ENCODE data around the gene ZMYND10. TPM values are rescaled to one million over a fixed set of nuclear protein-coding genes. Genes with fewer than 3 reads are reported as not detected.
"Not testable (repeated sequence)": the region's sequence is repeated elsewhere in the genome, so short reads cannot be mapped to it uniquely, and the experiment has no call there.

ZMYND10 gene
- total and polyA plus RNA-seq, 8 donors = 0.35 to 8.3 (median 1.3) TPM

DNA sequence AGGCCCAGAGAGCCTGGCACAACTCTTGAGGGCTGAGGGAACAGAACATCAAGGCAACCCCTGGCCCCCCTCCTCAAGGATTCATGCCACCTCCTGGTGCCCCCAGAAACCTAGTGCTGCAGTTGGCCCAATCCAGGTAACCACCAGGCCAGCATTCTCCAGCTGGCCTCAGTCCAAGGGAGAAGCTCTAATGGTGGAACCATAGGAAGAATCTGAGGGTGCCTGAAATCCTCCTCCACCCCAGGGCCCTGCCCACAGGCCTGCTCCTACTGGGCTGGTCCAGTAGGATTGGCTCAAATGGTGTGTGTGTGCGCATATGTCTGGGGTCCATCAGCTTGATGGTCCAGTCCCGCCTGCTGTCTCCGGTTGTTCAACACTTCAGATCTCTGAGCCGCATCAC is 30.7 kb downstream of the ZMYND10 start:
- intact Hi-C loops (cut with DNase I) = no loop called here
- peaks cover 0 to 8% (median 8%) of the 10 kb centered on the region in 3 donors for H3K4me1 ChIP-seq
- H3K9me3 ChIP-seq = no peaks in the 10 kb centered on the region
- TF ChIP-seq, protein P1, sequence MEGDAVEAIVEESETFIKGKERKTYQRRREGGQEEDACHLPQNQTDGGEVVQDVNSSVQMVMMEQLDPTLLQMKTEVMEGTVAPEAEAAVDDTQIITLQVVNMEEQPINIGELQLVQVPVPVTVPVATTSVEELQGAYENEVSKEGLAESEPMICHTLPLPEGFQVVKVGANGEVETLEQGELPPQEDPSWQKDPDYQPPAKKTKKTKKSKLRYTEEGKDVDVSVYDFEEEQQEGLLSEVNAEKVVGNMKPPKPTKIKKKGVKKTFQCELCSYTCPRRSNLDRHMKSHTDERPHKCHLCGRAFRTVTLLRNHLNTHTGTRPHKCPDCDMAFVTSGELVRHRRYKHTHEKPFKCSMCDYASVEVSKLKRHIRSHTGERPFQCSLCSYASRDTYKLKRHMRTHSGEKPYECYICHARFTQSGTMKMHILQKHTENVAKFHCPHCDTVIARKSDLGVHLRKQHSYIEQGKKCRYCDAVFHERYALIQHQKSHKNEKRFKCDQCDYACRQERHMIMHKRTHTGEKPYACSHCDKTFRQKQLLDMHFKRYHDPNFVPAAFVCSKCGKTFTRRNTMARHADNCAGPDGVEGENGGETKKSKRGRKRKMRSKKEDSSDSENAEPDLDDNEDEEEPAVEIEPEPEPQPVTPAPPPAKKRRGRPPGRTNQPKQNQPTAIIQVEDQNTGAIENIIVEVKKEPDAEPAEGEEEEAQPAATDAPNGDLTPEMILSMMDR (IDR thresholded peaks at IDR 0.05) = no peak
- no peaks in the 10 kb centered on the region for H3K27me3 ChIP-seq
- 96 to 98% methylated on average over 4 of the region's 4 CpGs for WGBS, 2 donors
- H3K36me3 ChIP-seq = no peaks in the 10 kb centered on the region
- ATAC-seq (no peak), DNase-seq (peak in 1 of 6 donors; percentile 36), FAIRE-seq (no peak)
- H3K4me3 ChIP-seq = no peak overlapping the region
- no peak overlapping the region for H3K27ac ChIP-seq

DNA sequence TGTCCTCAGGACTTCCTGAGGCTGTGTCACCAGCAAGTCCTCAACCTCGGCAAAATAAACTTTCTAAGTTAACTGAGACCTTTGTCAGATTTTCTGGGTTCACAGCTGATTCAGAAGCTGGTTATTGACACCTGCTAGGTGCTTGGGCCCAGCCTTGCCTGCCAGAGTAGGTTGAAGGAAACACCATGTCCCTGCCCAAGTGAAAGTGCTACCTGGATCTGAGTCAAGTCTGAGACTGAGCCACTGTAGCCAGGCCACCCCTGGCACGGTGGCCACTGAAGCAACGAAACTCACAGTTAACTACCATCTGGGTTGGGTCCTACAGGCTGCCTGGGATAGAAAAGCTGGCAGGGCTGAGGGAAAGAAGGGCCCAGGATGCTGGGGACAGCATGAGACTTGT is 31.2 kb downstream of the ZMYND10 start:
- Histone ChIP-seq H3K27ac (no peak overlapping the region), H3K27me3 (no peaks in the 10 kb centered on the region), H3K9me3 (no peaks in the 10 kb centered on the region), H3K4me1 (peaks cover 3 to 10% (median 10%) of the 10 kb centered on the region in 3 donors), H3K36me3 (no peaks in the 10 kb centered on the region), H3K4me3 (no peak overlapping the region)
- WGBS, 2 donors = 83 to 89% methylated on average over 3 of the region's 3 CpGs
- intact Hi-C loops (cut with DNase I) = no loop called here
- TF ChIP-seq, protein P1 (IDR thresholded peaks at IDR 0.05) = no peak
- FAIRE-seq (no peak), DNase-seq (no peak), ATAC-seq (no peak)

DNA sequence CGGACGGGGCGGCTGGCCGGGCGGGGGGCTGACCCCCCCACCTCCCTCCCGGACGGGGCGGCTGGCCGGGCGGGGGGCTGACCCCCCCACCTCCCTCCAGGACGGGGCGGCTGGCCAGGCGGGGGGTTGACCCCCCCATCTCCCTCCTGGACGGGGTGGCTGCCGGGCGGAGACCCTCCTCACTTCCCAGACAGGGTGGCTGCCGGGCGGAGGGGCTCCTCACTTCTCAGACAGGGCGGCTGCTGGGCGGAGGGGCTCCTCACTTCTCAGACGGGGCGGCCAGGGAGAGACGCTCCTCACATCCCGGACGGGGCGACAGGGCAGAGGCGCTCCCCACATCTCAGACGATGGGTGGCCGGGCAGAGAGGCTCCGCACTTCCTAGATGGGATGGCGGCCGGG is 33.5 kb downstream of the ZMYND10 start:
- not testable (repeated sequence) for H3K9me3 ChIP-seq, FAIRE-seq

DNA sequence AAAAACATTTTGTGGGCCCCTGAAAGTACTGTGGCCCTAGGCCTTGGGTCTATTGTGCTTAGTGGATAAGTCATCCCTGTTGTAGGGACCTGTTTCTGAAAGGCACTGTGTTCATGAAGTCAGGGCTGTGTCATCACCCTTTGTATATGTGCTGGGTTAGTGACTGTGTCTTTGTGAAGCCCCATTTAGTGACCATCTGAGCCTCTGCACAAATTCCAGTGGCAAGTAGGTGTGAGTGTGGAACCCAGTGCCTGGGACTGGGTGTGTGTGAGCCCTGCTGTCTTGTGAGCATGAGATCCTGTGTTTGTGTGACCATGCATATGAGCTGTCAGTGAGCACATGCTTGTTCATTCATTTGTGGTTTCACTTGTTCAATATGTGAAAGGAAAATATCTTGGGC is 40.9 kb downstream of the ZMYND10 start:
- TF ChIP-seq, protein P1 (IDR thresholded peaks at IDR 0.05) = no peak
- Histone ChIP-seq H3K9me3 (no peaks in the 10 kb centered on the region), H3K4me1 (peaks cover 8 to 12% (median 8%) of the 10 kb centered on the region in 3 donors), H3K4me3 (no peak overlapping the region), H3K27ac (no peak overlapping the region), H3K36me3 (no peaks in the 10 kb centered on the region), H3K27me3 (no peaks in the 10 kb centered on the region)
- no peak for ATAC-seq
- intact Hi-C loops (cut with DNase I) = no loop called here
- no peak for DNase-seq
- no peak for FAIRE-seq

More for the DNA sequence above, 33.5 kb downstream of the ZMYND10 start:
- H3K27ac ChIP-seq; DNase-seq; intact Hi-C loops (cut with DNase I); H3K36me3 ChIP-seq; H3K4me1 ChIP-seq; ATAC-seq; H3K4me3 ChIP-seq; H3K27me3 ChIP-seq: not testable (repeated sequence)
- WGBS, 2 donors = 92 to 93% methylated on average over 16 to 32 of the region's 32 CpGs

DNA sequence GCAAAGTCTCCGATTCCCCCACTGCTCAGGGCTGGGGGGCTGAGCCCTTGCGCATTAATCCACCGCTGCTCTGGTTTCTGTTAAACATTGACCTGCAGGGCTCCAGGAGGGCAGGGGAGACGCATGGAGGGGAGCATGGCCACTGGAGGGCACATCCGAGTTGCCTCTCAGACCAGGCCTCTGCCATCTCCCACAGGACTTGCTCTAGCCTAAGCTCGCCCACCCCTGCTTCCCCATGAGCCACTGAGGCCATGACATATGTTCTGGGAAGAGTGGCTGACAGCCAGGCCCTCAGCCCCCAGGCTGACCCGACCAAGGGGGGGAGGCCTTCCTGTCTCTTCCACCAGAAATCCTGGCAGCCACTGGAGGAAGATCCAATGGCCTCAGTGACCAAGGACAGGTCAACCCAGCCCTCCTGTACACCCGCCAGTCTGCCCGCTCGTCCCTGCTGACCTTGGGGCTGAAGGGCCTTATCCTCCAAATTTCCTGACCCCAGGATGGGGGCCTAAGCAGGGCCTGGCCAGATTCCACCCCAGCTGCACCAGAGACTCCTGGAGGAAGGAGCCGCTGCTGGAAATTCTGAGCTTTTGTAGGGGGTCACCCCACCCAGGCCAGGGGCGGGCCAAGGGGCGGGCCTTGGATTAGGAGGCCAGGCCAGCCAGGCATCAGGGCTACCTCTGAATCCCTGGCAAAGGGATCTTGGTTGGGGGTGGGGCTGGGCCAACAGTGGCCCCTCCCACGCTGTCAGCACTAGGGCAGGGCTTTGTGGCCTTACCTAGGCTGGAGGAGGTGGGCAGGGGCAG is 42.3 kb downstream of the ZMYND10 start, which contains the start of gene HYAL1:
HYAL1 (minus strand) TSS at position 562 of the 803 bp plus-strand sequence. CDS start 618 bp downstream, outside the sequence.
- FAIRE-seq (no peak), DNase-seq (peak in 5 of 6 donors; percentile 58 to 88 (median 73)), ATAC-seq (peak in 3 of 4 donors; percentile 3 to 27 (median 23))
- Histone ChIP-seq H3K4me1 (peaks cover 11 to 14% (median 11%) of the 10 kb centered on the region in 3 donors), H3K27me3 (no peaks in the 10 kb centered on the region), H3K4me3 (peak within 1 kb of the TSS in 2 of 4 donors; percentile 18 to 26), H3K27ac (peak within 1 kb of the TSS; percentile 58 to 78 (median 70)), H3K36me3 (no peaks in the 10 kb centered on the region), H3K9me3 (no peaks in the 10 kb centered on the region)
- TF ChIP-seq, protein P1 (IDR thresholded peaks at IDR 0.05) = no peak
- WGBS, 2 donors = 45 to 52% methylated on average over 14 of the region's 14 CpGs
- intact Hi-C loops (cut with DNase I) = no loop called here

All from pancreas (tissue), 10 donors.